ENCODE data around the gene NGEF.

DNA sequence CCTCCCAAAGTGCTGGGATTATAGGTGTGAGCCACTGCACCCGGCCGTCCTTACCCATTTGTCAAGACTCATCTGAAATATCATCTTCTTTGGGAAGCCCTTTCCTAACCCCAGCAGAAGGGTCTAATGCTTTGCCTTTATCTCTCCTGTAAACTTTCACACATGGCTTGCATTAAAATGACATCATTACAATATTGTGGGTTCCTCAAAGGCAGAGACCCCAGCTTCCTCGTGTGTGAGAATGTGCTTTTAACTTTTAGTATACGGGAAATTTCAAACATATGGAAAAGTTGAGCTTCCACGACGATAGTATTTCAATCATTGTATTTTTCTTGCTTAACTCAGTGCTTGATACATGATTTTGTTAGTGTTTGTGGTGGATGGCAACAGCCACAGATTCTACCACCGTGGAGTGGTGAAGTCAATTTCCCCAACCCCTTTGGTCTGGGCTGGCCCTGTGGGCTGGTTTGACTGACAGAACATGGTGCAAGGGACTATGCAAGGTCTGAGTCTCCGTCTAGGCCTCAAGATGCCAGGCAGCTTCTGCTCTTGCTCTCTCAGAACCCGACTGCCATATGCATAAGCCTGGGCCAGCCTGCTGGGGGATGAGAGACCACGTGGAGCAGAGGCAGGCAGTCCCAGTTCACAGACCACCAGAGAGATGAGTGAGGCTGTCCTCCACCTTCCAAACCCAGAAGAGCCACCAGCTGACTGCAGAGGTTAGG lies 39.9 kb downstream of the NGEF start:
- TF ChIP-seq, protein P1, sequence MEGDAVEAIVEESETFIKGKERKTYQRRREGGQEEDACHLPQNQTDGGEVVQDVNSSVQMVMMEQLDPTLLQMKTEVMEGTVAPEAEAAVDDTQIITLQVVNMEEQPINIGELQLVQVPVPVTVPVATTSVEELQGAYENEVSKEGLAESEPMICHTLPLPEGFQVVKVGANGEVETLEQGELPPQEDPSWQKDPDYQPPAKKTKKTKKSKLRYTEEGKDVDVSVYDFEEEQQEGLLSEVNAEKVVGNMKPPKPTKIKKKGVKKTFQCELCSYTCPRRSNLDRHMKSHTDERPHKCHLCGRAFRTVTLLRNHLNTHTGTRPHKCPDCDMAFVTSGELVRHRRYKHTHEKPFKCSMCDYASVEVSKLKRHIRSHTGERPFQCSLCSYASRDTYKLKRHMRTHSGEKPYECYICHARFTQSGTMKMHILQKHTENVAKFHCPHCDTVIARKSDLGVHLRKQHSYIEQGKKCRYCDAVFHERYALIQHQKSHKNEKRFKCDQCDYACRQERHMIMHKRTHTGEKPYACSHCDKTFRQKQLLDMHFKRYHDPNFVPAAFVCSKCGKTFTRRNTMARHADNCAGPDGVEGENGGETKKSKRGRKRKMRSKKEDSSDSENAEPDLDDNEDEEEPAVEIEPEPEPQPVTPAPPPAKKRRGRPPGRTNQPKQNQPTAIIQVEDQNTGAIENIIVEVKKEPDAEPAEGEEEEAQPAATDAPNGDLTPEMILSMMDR (IDR thresholded peaks at IDR 0.05; ENCODE audit: borderline replicate concordance, extremely low read depth, low read length, poor library complexity, severe bottlenecking): no peak
- TF ChIP-seq EZH2 (IDR thresholded peaks at IDR 0.05; ENCODE audit: borderline replicate concordance, low read depth, low read length, severe bottlenecking): no peak
